ENCODE results near the gene TNFRSF17. TPM values are rescaled to one million over a fixed set of nuclear protein-coding genes. Genes with fewer than 3 reads are reported as not detected.

TNFRSF17 gene
- total and polyA plus RNA-seq, 9 of the 15 experiments (the other 6 are each of a cell fraction or from before 2014, with no cell fraction given): not detected

DNA sequence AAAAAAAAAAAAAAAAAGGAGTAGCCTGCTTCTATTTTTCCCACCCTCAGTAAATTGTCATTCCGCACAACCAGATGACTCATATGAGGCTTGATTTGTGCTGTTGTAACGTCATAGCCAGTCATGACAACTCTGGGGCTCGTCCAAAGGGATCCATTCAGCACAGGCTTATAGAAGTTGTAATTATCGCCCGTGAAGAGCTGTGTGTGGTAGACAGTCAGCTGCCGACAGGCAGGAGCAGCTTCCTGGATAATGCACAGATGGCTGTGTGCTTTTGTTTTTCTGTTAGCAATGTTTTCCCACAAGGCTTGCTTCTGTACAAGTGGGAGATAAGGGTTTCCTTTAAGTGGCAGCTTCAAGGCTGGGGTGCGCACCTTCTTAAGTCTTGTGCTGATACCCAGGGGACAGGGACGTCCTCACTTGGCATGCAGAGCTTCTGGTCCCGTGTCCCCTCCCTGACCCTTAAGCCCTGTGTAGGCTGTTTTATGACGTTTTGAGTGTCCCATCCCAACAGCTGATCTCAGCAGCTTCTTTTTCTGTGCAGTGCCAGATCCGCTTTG lies 37.5 kb downstream of the TNFRSF17 start (continued):
- no peak for TF ChIP-seq FOXJ2 (tag; IDR thresholded peaks at IDR 0.05)
- no peak for TF ChIP-seq ZNF124 (CRISPR knock-in tag; IDR thresholded peaks at IDR 0.05)
- TF ChIP-seq SMARCC2 (IDR thresholded peaks at IDR 0.05; ENCODE audit: low read depth): no peak
- no peak for TF ChIP-seq ZNF668 (CRISPR knock-in tag; IDR thresholded peaks at IDR 0.05)
- TF ChIP-seq NONO (IDR thresholded peaks at IDR 0.05; ENCODE audit: low read depth in 2 of 2, low read length in 1 of 2): no peak
- TF ChIP-seq SMAD1 (IDR thresholded peaks at IDR 0.05; ENCODE audit: low read depth, low read length, partially characterized antibody): no peak
- TF ChIP-seq NR3C1 (CRISPR knock-in tag; IDR thresholded peaks at IDR 0.05): no peak
- TF ChIP-seq SMARCA4 (IDR thresholded peaks at IDR 0.05): peak; percentile 53
- TF ChIP-seq L3MBTL2 (IDR thresholded peaks at IDR 0.05): 0 out of 2 replicates have a peak, but pooled peaks have one; percentile 20
- 0 out of 2 replicates have a peak, but pooled peaks have one; percentile 28 for TF ChIP-seq RB1 (IDR thresholded peaks at IDR 0.05; ENCODE audit: low read depth)
- peak; percentile 83 for TF ChIP-seq CREB1 (IDR thresholded peaks at IDR 0.05)
- peak; percentile 74; the same call in 1 of the 2 replicates for TF ChIP-seq CREB1 (CRISPR knock-in tag; IDR thresholded peaks at IDR 0.05)
- TF ChIP-seq C11orf30 (IDR thresholded peaks at IDR 0.05; ENCODE audit: low read depth): no peak
- no peak for TF ChIP-seq MCM7 (IDR thresholded peaks at IDR 0.05)
- TF ChIP-seq FOXM1 (IDR thresholded peaks at IDR 0.05; ENCODE audit: low read depth): no peak
- no peak for TF ChIP-seq FOXM1 (CRISPR knock-in tag; IDR thresholded peaks at IDR 0.05; ENCODE audit: low read depth)
- TF ChIP-seq DACH1 (IDR thresholded peaks at IDR 0.05; ENCODE audit: partially characterized antibody): no peak
- TF ChIP-seq MYNN (IDR thresholded peaks at IDR 0.05): no peak
- TF ChIP-seq MYNN (CRISPR knock-in tag; IDR thresholded peaks at IDR 0.05): no peak
- TF ChIP-seq GTF2F1 (IDR thresholded peaks at IDR 0.05; ENCODE audit: low read depth, low read length): no peak
- TF ChIP-seq ZNF146 (CRISPR knock-in tag; IDR thresholded peaks at IDR 0.05; ENCODE audit: unreplicated experiment): no peak
- TF ChIP-seq ZZZ3 (IDR thresholded peaks at IDR 0.05): no peak
- peak in 1 of 2 experiments; percentile 77; a peak in 2 of 4 replicates for TF ChIP-seq ZNF318 (IDR thresholded peaks at IDR 0.05; ENCODE audit: borderline replicate concordance in 1 of 2, low read depth in 1 of 2)
- TF ChIP-seq SMARCA5 (IDR thresholded peaks at IDR 0.05): no peak

All from K562 (cell line).